Activated CD4-positive, alpha-beta T cell treated with anti-CD3 and anti-CD28 coated beads, Interleukin-10, Interleukin-2, amounts not matched to agents 100 ng/mL and 50 ng/mL, durations not matched to agents 16 hours and 8 hours (primary cell): ENCODE measurements around the gene AKT1S1.

Experiments used
- DNase-seq: peaks from one replicate; pipeline ENCODE4 v3.0.0-alpha.2; 2020

AKT1S1 gene

DNA sequence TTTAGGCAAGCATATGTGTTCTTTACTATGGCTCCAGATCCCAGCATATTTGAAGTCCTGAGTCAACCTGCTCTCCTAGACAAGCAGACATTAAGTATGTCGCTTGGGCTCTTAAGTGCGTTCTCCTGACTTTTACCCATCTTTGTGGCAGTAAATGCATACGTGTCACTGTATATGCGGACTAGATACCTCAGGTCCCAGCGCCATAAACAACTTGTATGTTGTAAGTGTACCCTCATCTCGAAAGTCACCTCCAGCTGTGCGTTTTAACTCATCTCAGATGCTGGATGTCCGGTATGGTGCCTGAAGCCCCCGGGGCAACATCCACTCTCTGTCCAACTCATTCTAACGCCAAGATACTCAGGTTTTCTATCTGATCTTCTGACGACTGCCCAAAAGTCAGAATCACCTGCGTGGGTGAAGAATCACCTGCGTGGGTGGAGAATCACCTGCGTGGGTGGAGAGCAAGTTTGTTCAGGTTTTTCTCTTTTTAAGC is 24.5 kb downstream of the AKT1S1 start:
- no peak for DNase-seq

DNA sequence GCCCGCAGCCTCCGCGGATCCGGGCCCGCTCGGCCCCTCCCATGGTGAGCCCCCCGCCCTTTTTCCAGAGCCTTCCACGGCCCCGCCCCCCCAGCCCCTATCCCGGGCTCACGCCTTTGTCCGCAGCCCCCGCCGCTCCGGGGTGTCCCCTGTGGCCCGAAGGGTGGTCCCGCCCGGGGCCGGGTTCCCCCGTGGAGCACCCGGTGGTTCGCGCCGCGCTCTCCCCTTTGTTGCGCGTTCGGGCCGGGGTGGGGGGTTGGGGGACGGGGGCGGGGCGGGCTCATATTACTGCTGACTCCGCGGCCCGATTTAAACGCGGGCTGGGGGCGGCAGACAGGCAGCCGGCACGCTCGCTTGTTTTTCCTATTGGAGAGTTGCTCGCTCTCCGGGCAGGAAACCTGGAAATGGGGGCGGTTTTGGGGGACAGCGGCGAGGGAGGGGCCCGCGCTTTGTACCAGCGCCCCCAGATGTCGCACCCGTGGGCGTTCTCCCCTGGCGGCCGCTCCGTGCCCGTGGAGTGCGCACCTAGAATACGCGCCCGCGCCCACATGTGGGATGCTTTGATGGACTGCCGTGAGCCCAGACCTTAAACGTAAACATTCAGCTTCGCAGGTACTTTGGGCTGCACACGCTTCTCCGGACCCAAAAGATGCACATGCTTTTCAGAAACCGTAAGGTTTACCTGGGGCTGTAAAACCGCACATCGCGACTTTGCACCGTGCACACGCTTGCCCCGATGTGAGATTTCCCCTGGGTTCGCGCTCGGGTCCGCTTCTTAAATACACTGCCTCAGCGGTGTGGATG is 25.5 kb downstream of the AKT1S1 start:
- DNase-seq: no peak

DNA sequence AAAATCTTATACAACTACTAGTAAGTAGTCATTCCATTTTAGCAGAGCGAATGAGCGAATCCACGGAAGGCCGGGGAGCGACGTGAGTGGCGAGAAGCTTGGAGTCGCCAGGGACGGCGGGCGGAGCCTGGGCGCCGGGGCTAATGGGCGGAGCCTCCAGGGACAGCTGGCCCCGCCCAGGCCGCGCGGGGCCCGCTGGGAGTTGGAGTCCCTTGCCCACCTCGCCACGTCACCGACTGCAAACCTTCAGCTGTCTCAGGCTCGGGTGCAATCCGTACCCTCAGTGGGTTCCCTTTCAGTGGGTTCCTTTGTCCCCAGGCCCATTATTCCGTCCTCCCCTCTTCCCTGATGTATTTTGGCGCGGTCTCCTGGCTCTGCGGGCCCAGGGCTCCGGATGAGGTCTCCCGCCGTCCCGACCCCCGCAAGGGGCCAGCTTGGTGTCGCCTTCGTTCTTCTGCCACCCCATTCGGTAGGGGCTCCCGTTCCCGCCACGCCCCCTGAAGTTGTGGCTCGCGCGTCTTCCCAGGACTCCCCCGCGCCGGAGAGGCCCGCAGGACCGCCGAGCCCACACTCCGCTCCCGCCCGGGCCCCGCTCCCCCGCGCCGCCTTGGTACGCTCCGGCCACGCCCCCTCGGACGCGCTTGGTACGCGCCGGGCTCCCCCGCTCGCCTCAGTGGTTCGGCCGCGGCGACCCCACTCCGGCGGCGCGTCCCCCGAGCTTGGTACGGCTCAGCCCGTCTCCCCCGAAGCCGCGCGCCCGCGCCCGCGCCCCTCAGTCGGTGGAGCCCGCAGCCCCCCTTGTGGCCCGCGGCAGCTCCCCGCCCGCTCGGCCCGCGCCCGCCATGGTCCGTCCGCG is 26.4 kb downstream of the AKT1S1 start, which contains the start of gene PTOV1:
TSS of gene PTOV1 (plus strand) at position 673 of the 856 bp plus-strand sequence.
- DNase-seq: peak; percentile 92

DNA sequence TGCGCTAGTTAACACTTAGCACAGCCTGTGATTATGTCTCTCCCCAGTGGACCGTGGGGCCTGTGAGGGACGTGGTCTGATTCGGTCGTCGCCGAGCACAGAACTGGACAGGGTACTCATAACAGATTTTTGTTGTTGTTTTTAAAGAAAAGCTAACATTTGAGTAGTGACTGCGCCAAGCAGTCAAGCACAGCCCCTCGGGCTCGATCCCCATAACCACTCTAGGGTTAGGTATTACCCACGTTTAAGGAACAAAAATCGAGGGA is 27.0 kb downstream of the AKT1S1 start:
- DNase-seq: no peak

DNA sequence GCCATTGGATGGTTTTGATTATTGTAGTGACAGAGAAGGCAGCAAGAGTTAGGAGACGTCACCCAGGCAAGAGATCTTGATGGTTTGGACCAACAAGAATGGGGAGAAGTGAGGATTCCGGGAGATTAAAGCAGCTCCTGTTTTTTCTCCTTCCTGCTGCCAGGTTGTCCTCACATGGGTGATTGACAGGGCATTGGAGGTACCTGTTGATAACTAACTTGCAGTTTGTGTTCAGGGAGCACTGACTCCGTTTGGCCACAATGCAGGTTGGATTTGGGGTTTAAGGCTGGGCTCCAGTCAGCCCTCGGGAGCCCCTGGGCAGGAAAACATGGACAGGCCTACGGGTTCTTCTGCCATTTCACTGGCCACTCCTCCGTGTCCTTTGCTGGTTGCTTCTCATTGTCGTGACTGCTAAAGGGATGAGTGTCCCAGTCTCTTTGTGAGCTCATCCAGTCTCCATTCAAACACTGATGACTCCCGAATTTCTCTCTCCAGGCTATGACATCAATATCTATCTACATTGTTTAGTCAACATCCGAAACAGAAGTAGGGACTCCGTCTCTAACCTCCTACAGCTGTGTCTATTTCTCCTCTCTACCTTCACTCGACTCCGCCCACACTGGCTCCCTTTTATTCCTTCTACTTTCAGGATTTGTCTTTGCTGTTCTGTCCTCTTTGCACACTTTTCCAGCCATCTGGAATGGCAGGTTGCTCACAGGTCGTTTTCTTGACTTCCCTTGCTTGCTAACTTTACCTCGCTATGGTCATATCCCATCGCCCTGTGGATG is 27.5 kb downstream of the AKT1S1 start:
- DNase-seq: no peak

DNA sequence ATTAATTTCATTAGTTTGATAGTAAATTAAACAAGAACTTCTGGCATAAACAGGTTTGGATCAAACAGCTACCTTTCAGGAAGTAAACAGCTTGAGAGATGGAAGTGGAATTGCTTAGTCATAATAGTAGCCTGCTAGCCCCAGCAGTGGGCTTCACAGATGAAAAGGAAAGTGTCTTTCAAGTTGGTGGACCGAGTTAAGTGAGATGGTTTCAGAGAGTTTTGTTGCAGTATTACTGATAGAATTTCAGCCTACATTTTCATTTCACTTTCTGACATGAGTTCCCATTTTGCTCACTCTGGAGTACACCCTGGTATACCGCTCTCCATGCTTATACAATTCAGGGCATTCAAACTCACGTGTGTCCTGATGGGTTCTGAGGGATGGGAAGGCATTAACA is 28.2 kb downstream of the AKT1S1 start:
- peak; percentile 60 for DNase-seq

DNA sequence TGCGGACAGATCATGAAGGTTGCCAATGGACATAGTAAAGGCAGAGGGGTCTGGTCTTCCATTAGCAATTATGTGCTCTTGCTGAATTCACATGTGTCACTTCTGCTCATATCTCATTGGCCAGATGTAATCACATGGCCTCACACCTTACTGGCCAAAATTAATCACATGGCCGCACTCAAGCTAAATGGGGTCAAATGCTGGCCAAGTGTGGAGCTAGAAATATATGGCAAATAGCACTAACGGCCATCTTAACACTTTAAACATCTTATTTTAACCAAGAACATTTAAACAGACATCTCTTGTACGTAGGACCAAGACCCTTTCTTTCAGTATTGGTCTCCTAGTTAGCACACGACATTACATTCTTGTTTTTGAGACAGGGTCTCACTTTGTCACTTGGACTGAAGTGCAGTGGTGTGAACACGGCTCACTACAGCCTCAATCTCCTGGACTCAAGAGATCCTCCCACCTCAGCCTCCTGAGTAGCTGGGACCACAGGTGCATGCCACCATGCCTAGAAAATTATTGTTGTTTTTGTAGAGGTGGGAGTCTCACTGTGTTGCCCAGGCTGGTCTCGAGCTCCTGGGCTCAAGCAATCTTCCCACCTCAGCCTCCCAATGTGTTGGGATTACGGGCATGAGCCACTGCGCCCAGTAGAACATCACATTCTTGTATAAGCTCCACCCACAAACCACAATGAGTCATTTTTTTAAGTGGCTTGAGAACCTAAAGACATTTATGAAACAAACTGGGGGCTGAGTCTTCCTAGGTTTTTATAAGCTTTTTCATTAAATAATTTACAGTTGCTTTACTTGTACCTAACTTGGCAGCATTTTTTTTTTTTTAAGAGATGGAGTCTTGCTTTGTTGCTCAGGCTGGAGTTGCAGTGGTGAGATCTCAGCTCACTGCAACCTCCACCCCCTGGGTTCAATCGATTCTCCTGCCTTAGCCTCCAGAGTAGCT is 29.1 kb downstream of the AKT1S1 start:
- peak; percentile 73 for DNase-seq

DNA sequence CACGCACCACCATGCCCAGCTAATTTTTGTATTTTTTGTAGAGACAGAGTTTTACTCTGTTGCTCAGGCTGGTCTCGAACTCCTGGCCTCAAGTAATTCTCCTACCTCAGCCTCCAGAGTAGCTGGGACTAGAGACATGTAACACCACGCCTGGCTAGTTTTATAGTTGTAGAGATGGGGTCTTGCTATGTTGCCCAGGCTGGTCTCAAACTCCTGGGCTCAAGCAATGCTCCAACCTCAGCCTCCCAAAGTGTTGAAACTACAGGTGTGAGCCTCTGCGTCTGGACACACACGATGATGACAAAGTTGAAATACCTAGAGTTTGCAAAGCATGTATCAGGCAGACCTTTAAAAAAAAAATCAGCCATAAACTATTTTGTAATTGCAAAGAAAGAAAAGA is 30.7 kb downstream of the AKT1S1 start:
- DNase-seq: no peak

DNA sequence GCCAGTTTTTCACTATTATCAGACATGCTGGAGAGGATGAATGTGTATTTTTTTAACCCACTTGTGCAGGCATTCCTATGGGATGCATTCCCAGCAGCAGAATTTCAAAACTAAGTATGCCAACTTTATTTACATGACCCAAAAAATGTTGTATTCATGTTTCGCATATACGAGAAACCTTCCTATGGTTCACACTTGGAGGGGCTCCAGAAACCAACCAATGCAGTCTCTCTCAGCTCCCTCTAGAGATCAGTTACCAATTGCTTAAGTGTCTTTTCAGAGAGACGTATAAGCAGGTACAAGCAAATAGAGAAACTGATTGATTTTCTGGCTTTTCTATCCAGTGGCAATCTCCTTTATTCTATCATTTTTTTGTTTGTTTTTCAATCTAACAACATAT is 31.7 kb downstream of the AKT1S1 start:
- DNase-seq: no peak

DNA sequence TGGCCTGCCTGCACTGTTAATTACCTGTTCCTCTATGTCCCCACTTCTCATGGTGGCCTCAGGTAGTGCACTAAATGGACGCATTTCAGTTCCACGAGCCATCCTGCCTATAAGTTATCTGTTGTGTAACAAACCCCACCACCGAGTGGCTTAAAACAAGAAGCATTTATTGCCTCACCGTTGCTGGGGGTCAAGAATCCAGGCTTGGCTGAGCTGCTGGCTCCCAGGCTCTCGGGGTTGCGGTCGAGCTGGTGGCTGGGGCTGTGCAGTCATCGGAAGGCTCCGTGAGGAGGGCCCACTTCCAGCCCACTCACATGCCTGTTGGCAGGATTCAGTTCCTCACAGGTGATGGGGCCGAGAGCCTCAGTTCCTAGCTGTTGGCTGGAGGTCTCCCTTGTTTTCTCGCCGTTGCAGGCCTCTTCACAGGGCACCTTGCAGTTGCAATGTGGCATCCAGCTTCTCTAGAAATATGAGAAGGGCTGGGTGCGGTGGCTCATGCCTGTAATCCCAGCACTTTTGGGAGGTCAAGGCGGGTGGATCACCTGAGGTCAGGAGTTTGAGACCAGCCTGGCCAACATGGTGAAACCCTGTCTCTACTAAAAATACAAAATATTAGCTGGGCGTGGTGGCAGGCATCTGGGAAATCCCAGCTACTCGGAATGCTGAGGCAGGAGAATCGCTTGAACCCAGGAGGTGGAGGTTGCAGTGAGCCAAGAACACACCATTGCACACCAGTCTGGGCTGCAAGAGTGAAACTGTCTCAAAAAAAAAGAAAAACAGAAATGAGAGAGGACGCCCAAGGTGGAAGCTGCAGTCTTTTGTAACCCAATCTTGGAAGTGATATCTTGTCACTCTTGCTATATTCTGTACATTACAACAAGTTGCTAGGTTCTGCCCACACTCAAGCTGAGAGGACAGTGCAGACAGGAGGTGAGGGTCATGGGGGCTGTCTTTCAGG is 32.7 kb downstream of the AKT1S1 start:
- DNase-seq: no peak

DNA sequence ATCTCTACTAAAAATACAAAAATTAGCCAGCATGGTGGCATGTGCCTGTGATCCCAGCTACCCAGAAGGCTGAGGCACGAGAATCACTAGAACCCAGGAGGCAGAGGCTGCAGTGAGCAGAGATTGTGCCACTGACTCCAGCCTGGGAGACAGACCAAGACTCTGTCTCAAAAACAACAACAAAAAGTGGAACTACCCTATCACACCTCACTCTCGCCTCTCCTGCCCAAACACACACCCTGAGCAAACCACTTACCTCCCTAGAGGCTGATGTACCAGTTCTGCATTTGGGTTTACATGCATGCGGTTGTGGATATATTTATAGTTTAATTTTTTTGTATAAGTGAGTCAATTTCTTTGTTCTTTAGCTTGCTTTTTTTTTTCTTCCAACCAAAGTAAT is 33.9 kb downstream of the AKT1S1 start:
- DNase-seq: no peak

DNA sequence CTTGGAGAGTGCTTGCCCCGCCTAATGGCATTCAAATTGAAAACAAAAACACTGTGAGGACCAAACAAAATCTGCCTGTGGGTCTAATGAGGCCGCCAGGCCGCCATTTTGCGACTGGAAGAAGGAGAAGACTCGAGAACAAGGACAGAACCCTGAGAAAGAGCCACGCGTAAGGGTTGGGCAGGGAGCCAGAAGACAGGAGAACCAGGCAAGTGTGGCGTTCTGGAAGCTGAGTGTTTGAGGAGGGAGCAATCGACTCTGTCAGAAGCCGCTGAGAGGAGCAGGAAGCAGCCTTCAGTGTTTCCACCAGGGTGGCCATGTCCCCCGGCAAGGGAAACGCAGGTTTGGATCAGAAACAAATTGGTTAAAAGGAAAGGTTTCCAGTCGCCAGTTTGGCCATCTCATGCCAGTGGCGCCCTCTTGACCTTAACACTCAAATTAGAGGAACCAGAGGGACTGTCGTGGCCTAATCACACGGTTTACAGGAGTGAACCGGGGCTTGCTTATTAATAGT is 36.4 kb downstream of the AKT1S1 start:
- no peak for DNase-seq

DNA sequence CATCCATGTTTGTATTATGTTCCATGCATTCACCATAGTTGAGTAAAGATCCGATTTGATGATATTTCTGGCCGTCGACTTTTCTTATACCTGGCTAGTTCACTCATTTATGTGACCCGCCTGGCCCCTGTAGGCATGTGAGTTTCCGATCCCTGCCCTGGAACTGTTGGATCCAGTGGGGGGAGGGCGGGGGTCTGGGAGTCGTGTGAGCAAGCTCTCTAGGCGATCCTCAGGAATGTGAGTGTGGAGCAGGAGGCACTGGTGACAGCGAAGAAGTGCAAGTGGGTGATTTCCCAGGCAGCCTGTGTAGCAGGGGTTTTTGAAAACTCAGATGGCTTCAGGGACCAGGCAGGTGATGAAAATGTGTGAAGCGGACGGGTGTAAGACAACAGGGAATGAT is 36.8 kb downstream of the AKT1S1 start:
- DNase-seq: no peak

DNA sequence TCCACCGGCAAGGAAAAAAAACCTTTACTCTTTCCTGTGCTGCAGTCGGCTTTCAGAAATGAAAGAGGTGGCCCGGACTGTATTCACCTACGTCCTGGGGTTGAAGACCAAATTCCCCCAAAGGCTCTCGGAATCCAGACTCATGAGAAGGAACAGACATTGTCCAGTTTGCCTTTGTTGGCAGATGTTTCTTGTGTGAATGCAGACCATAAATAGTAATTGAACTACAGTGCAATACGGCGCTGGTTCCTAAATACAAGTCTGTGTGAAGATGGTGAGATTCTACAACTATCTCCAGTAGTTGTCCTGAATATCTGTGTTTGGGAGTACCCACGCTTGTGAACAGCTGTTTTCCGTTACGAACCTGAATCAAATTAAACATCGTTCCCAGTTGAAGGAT is 37.4 kb downstream of the AKT1S1 start:
- no peak for DNase-seq

DNA sequence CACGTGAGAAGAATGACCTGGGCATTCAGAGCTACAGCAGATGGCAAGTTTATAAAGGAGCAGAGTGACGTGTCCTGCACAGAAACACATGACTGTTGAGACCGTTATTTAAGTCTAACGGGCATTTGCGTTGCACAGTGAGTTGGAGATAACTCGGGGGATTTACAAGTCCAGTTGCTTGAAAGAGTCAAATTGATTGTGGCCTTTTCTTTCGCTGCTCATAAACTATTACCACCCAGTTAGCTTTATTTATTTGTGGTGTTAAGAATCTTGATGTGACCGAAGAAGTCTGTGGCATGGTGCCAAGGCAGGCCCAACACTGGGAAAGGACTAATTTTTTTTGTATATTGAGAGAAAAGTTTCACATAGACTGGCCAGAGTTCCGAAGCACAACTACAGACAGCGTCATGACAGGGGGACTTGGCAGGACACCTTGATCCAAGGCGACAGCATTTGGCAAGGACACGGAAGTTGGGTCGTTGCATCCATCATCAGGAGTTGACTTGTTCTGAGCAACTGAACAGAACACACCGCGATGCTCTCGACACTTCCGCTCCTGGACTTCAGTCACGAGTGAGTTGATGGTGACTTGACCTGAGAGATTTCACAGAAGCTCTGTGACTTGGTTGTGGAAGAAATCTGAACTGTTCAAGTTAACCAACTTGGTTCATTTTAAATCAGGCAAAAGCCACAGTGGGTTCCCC is 38.1 kb downstream of the AKT1S1 start:
- DNase-seq: no peak

DNA sequence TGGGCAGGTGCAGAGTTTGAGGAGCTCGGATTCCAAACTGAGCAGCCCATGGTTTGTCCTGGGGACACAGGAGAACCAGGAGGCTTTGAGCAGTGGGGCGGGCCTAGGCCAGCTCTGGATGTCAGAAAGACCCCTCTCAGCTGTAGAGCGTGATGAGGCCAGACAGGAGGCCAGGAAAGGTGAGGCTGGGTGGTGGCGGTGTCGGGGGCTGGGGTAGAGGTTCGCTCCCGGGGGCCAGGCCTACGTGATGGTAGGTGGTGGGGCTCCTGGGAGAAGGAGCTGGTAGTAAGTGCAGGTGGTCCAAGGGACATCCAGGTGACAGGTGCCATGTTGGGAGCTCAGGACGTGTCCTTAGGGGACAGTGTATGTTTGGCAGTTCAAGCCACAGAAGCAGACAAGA is 39.7 kb downstream of the AKT1S1 start:
- no peak for DNase-seq

DNA sequence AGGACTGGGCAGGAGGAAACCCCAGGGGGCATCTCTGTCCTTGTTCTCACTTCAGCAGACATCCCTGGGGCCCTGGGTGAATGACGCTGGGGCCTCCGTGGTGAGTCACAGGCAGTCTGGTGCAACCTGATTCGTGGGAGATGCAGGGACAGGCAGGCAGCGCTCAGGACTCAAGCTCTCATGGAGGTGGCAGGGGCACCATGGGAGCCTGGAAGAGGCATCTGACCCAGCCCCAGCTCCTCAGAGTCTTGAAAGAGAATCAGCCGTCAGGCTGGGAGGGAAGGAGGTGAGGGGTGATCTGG is 40.2 kb downstream of the AKT1S1 start:
- DNase-seq: no peak

DNA sequence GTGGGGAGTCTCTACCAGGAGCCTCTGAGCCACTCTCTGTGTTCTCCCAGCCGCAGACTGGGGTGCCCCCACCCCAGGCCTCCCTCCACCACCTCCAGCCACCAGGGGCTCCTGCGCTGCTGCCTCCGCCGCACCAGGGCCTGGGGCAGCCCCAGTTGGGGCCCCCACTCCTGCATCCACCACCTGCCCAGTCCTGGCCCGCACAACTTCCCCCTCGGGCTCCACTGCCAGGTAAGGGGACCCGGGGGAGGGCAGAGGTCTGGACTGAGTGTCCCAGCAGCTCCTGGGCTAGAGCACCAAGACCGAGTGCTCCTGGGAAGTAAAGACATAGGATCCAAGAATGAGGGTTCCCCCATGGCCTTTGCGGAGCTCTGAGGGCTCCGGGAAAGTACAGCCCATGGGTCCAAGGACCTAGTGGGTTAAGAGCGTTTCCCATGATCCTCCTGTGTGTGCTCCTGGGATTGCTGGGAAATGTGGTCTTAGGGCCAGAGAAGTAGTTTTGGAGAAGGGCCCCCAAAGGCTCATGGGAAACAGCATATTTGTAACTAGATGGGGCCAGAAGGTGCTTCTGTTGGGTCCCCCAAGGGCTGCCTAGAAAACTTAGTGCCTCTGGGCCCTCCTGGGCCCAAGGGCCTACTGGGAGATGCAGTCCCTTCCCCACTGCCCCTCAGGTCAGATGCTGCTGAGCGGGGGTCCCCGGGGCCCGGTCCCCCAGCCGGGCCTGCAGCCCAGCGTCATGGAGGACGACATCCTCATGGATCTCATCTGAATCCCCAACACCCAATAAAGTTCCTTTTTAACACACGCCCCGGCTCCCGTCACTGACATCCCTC is 40.8 kb downstream of the AKT1S1 start:
- DNase-seq: no peak

DNA sequence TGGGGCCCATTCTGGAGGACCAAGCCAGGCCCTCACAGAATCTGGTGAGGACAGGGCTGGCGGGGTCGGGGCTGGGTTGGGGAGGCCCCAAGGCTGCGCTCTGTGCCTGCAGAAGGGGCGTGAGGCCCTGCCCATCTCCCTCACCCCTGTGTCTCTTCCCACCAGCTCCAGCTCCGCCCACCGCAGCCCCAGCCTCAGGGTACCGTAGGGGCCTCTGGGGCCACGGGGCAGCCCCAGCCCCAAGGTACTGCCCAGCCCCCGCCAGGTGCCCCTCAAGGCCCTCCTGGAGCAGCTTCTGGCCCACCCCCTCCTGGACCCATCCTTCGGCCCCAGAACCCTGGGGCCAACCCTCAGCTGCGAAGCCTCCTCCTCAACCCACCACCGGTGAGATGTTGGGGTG is 41.6 kb downstream of the AKT1S1 start:
- no peak for DNase-seq
